H1 (cell line): ENCODE results near the gene RERG.

ENCODE experiments used
- CEBPB ChIP-seq: IDR thresholded peaks from 2 replicates; pipeline ENCODE4 v1.6.1; 2012; ENCODE audit warnings: low read depth, low read length
- CTBP2 ChIP-seq: IDR thresholded peaks from 2 replicates; pipeline ENCODE4 v1.7.0; 2011; ENCODE audit warnings: borderline replicate concordance, mild to moderate bottlenecking, moderate library complexity, mixed read lengths, low read length; ENCODE audit not compliant: insufficient read depth, insufficient read length
- EZH2 ChIP-seq: fragments of 200-600 bp; sonication (generic); IDR thresholded peaks from 2 replicates; pipeline ENCODE4 v1.7.1; 2012; ENCODE audit warnings: low read depth, mild to moderate bottlenecking, moderate library complexity, low read length, inconsistent platforms; ENCODE audit not compliant: severe bottlenecking
- SUZ12 ChIP-seq: fragments of 200-600 bp; sonication (generic); IDR thresholded peaks from 2 replicates; pipeline ENCODE4 v1.6.1; 2012; ENCODE audit warnings: mild to moderate bottlenecking, inconsistent platforms, low read length, moderate library complexity, mixed read lengths
- TF ChIP-seq, protein P1 (sequence below), 3 experiments: IDR thresholded peaks; 1 replicate in 2 of 3; 2 replicates in 1 of 3; pipeline versions ENCODE4 v1.5.1 to v1.6.1; 2011; ENCODE audit warnings: low read length in 3 of 3, mild to moderate bottlenecking in 3 of 3, inconsistent platforms in 2 of 3, low read depth in 1 of 3, moderate library complexity in 1 of 3; ENCODE audit not compliant: insufficient read depth in 1 of 3; ENCODE audit errors: control extremely low read depth in 1 of 3

DNA sequence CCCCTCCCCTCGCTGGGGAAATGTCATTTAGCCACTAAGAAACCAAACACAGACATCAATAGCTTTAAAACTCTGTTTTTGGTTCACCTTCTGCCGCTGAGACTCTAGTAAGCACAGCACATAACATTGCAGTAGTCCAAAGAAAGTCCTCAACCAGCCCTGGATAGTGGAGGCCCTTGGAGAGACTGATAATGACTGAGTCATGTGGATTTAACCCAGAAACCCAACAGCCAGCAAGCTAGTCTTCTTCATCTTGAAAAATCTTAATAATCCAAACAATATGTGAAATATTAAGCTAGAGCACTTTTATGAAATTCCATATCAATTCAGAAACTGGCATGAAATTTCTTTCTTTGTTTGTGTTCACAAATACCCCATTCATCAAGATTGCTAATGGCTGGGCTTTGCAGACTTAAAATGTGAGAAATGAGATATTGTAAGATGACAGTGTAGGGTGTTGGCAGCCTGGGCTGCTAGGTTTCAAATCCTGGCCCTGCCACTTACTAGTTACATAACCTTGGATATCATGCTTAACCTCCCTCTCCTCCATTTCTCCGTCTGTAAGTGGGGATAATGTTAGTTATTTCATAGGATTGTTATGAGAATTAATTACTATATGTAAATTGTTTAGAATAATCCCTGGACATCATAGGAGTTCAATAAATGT lies 40.1 kb downstream of the RERG start:
- TF ChIP-seq CTBP2 (no peak), SUZ12 (no peak), CEBPB (no peak), EZH2 (no peak)
- TF ChIP-seq, protein P1, sequence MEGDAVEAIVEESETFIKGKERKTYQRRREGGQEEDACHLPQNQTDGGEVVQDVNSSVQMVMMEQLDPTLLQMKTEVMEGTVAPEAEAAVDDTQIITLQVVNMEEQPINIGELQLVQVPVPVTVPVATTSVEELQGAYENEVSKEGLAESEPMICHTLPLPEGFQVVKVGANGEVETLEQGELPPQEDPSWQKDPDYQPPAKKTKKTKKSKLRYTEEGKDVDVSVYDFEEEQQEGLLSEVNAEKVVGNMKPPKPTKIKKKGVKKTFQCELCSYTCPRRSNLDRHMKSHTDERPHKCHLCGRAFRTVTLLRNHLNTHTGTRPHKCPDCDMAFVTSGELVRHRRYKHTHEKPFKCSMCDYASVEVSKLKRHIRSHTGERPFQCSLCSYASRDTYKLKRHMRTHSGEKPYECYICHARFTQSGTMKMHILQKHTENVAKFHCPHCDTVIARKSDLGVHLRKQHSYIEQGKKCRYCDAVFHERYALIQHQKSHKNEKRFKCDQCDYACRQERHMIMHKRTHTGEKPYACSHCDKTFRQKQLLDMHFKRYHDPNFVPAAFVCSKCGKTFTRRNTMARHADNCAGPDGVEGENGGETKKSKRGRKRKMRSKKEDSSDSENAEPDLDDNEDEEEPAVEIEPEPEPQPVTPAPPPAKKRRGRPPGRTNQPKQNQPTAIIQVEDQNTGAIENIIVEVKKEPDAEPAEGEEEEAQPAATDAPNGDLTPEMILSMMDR (IDR thresholded peaks at IDR 0.05; ENCODE audit: control extremely low read depth in 1 of 3, insufficient read depth in 1 of 3, low read depth in 1 of 3, low read length in 3 of 3): no peak
